ENCODE data around the gene TBC1D17.
A peak's percentile ranks its signal among the peaks of the same experiment; 100 is the strongest.

The TBC1D17 gene

DNA sequence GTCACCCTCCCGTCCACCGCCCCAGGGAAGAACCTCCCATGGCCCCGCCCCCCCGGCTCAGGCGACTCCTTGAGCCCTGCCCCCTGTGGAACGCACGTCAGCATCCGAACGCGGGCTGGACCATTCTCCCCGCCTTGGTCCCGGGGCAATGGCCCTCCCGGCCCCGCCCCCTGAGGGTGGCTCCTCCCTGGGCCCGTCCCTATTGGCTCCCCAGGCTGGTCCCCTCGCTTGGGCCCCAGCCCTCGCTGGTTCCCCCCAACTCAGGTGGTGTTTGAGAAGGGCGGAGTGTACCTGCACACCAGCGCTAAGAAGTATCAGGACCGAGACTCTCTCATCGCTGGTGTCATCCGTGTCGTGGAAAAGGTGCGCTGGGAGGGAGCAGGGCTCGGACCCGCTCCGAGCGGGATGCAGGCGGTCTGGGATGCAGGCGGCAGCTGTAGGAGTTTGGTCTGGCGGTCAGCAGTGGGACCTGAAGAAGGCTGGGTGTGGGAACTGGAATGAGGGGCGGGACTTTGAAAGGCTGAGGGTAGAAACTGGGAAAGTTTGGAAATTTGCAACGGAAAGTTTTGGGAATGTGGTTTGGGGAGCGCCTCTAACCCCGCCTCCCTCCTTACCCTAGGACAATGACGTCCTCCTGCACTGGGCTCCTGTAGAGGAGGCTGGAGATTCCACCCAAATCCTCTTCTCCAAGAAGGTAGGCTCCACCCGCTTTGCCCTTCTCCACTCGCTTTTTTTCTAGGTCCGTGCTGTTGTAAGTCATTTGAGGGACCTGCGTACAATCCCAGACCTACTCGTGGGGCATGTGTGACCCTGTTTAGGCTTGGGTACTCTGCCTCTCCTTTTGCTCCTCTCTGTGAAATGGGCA, 609 bp downstream of the TBC1D17 start:
- peak; percentile 93 for DNase-seq (ENCODE audit: low read depth)

DNA sequence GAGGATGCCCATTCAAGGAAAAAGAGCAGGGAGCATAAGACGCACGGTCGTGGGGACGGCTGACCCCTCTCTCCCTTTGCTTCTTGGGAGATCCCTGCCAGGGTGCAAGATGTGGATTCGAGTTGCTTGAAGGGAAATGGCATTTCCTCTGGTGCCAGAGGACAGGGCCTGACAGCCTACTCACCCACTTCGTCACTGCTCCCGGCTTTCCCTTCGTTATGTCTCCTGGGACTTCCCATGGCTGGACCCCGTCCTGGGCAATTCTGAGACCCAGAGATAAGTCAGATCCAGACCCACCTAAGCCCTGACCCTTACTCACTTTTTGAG, 1.2 kb downstream of the TBC1D17 start:
- no peak for DNase-seq (ENCODE audit: low read depth)

DNA sequence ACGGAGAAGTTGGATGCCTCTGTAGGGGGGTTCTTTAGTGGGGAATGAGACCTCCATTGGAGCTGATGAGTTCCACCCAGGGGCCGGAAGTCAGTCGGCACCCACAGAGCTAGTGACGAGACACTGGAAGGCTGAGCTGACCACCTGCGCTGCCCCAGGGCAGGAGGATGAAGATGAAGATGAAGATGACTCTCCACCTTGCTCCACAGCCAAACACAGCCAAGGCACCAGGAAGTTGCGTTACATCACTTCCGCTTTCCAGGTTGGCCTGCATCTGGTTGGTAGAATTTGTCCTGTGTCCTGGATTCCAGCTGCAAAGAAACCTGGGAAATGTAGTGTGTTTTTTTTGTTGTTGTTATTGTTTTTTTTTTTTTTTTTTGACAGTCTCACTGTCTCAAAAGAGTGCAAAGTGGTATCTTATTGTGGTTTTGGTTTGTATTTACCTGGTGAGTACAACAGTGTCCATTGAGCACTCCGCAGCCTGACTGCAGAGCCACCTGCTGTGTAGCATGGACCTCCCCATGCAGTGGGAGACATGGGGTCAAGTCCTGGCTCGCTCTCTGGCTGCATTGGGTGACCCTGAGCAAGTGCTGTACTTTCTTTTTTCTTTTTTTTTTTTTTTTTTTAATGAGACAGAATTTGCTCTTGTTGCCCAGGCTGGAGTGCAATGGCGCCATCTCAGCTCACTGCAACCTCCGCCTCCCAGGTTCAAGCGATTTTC, 1.9 kb downstream of the TBC1D17 start:
- DNase-seq (ENCODE audit: low read depth): no peak

DNA sequence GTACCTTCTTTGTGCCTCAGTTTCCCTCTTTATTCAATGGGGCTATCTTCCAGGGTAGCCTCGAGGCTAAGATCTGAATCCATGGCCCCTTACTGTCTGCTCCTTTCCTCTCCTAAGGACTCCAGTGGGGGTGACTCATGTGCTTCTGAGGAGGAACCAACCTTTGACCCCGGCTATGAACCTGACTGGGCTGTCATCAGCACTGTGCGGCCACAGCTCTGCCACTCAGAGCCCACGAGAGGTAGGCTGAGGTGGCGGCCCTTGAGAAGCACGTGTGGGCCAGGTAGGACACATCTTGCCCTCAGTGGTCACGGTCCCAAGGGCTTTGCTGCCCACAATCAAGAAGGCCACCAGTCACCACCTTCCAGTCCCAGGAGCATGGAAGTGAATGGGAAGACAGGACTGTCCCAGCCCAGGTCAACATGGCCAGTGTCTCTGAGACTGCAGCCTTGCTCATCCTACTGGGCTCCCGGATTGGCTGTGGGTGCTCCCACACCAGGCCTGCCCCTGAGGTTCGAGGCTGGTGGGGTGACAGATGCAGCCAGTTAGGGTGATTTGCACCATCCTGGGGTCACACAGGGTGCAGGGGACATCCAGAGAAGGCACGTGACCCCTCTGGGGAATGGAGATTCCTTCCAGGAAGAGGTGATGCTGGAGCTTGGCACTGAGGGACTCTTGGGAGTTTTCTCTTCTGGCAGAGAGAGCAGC, 2.8 kb downstream of the TBC1D17 start:
- no peak for DNase-seq (ENCODE audit: low read depth)

- no peak for DNase-seq (ENCODE audit: low read depth)
These were observed 3.7 kb downstream of the TBC1D17 start for GRCh38 chr19:49881186-49881585.

DNA sequence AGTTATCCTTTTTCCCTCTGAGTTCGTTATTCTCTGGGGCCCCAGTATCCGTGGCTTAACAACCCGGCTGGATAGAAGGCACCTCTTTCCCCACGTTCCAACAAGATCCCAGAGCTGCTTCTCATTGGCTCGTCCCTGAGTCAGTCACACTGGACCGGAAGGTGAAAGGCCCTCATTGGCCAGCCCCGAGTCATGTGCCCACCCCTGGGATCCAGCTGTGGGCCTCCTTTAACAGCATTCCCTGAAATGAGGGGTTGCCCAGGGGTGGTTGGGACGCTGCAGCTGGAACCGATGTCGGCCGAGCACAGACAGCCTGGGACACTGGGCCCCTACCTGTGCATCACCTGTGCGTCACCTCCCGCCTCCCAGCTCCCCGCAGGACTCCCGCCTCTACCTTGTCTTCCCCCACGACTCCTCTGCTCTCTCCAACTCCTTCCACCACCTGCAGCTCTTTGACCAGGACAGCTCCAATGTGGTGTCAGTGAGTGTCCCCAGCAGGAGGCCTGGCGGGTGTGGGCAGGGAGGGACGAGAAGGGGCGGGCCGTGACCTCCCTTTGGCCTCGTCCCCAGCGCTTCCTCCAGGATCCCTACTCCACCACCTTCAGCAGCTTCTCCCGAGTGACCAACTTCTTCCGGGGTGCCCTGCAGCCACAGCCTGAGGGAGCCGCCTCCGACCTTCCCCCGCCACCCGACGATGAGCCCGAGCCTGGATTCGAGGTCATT, 4.3 kb downstream of the TBC1D17 start:
- DNase-seq (ENCODE audit: low read depth): no peak

DNA sequence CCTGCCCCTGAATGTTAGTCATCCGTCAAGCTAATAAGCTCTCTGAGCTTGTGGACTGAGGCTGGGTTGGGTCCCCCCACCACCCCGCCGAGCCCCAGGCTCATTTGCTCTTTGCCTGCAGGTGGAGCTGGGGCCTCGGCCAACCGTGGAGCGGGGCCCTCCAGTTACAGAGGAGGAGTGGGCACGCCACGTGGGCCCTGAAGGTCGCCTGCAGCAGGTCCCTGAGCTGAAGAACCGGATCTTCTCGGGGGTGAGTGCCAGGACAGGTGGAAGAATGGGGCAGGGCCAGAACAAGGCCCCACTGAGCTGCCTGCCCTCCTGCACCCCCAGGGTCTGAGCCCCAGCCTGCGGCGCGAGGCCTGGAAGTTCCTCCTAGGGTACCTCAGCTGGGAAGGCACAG, 5.1 kb downstream of the TBC1D17 start:
- no peak for DNase-seq (ENCODE audit: low read depth)

GRCh38 chr19:49883094-49883493, 5.6 kb downstream of the TBC1D17 start:
- no peak for DNase-seq (ENCODE audit: low read depth)

GRCh38 chr19:49884109-49884508, 6.6 kb downstream of the TBC1D17 start:
- DNase-seq (ENCODE audit: low read depth): no peak

DNA sequence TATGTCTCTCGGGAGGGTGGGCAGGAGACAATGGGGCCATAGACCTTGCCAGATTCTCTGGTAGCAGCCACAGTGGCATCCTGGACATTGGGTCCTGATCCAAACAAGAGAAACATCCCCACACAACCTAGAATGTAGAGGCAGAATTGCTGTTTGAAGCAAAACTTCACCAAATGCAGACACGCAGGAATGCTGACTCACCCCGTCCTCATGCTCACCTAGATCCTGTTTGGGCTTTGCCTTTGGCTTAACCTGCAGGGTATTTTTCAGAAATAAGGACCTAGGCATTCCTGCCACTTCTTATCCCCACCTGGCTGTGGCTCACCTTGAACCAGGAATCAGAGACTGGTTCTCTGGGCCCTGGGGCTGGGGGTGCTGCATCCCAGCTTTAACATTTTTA, 7.3 kb downstream of the TBC1D17 start:
- no peak for DNase-seq (ENCODE audit: low read depth)

GRCh38 chr19:49887037-49887664, 9.6 kb downstream of the TBC1D17 start:
- no peak for DNase-seq (ENCODE audit: low read depth)

DNA sequence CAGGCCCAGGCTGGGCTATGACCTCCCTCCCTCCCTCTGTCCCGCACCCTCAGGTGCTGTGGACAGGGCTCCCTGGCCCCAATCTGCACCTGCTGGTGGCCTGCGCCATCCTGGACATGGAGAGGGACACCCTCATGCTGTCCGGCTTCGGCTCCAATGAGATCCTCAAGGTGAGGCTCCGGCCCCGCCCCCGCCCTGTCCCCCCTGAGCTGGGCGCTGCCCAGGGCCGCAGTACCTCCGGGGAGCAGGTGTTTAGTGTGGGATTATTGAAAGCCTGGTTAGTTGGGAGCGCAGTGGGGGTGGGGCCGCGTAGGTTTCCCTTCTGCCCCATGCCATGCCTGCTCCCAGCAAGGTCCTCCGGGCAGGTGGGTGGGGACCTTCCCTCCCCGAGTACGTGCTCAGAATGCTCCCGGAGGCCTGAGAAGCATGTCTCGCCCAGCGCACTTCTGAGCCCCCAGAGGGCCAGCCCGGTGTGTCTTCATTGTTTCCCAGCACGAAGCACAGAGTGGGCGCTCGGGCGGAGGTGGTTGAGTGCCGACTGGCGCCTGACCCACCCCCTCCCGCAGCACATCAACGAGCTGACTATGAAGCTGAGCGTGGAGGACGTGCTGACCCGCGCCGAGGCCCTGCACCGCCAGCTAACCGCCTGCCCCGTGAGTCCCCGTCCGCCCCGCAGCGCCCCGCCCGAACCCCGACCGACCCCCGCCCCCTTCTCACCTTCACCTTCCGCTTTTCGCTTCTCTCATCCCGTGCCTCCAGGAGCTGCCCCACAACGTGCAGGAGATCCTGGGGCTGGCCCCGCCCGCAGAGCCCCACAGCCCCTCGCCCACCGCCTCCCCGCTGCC, 10.4 kb downstream of the TBC1D17 start:
- DNase-seq (ENCODE audit: low read depth): no peak

DNA sequence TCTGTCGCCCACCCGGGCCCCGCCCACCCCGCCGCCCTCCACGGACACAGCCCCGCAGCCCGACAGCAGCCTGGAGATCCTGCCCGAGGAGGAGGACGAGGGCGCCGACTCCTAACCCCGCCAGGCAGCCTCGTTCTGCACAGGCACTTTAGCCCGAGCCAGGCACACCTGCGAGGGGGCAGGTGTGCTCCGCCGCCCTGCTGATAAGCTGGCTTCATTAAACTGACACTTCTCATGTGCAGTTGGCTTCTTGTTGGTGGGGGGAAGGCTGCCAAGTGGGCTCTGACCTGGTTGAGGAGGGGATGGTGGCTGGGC, 11.0 kb downstream of the TBC1D17 start:
- DNase-seq (ENCODE audit: low read depth): no peak

GRCh38 chr19:49889038-49889686, 11.7 kb downstream of the TBC1D17 start:
- no peak for DNase-seq (ENCODE audit: low read depth)

- DNase-seq (ENCODE audit: low read depth): peak; percentile 50
These were observed 12.3 kb downstream of the TBC1D17 start for GRCh38 chr19:49889687-49890348.

DNA sequence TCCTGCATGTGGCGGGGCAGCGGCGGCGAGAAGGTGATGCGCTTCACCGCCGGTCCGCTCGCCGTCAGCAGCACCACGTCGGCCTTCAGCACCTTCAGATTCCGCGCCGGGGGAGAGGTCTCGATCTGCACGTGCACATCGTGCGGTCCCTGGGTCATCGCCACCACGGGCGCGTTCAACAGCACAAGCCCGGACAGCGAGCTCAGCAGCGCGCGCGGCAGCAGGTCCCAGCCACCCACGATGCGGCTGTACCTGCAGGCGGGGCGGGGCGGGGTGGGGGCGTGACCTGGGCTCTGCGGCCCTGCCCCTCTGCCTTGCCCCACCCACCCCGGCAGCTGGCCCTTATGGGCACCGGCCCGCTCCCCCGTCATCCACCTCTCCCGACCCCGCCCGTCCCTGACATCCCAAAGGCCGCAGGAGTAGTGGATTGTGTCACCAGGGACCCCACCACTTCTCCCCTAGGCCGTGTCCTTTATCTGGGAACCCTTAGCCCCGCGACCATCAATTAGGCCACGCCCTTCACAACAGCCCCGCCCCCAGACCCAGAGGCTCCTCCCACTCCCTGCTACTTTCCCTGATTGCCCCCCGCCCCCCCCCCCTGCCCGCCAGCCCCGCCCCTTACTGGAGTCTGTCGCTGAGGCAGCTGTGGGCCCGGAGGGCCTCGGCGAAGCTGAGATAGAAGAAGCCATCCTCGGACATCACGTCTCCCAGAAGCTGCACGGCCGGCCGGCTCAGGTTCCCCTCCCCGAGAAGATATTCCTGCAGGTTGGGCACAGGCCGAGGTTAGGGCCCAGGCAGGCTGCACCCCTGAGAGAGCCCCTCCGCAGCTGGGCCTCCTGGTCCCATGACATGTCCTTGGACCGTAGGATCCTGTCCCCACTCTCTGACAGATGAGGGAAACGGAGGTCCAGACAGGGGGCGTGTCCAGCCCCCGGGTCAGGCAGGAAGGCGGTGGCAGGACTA, 13.1 kb downstream of the TBC1D17 start:
- DNase-seq (ENCODE audit: low read depth): peak; percentile 42

DNA sequence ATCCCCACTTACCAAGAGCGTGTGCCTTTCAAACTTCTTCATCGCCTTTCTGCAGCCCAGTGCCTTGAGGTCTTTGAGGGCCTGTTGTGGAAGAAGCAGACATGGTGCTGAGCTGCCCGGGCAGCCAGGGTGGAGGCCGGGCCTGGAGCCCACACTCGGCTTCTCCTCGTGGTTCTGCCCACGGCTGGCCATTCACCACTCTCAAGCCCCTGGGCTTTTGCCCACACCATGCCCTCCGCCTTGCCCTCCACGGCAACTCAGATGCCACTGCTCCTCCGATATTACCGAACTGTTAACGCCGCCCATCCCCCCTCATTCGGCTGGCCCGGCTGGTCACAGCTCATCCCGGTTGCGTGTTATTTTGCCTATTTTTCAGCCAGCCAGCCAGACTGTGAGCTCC, 13.9 kb downstream of the TBC1D17 start:
- no peak for DNase-seq (ENCODE audit: low read depth)

GRCh38 chr19:49892716-49893115, 15.2 kb downstream of the TBC1D17 start:
- no peak for DNase-seq (ENCODE audit: low read depth)
